ENCODE measurements around the gene ALX4.

Gene ALX4

GRCh38 chr11:44267750-44268613 lies 42.0 kb downstream of the ALX4 start:
- no peak overlapping the region for H3K4me2 ChIP-seq (ENCODE audit: insufficient read depth, low read length, poor library complexity, severe bottlenecking)
- H2BK5ac ChIP-seq (ENCODE audit: low read length), result no peak overlapping the region
- no peak overlapping the region for H4K91ac ChIP-seq (ENCODE audit: low read depth, low read length, poor library complexity)
- H3K27ac ChIP-seq (replicated peaks; ENCODE audit: low read length), result no peak overlapping the region
- H3K18ac ChIP-seq (ENCODE audit: low read length), result no peak overlapping the region
- H3K23ac ChIP-seq (ENCODE audit: low read depth, low read length, poor library complexity), result no peak overlapping the region
- WGBS, 2 donors (ENCODE audit: extremely low coverage in 2 of 2, insufficient read length in 2 of 2, insufficient replicate concordance in 1 of 2), result no CpG with 5 or more reads among the region's 8 CpGs
- DNase-seq (ENCODE audit: low spot score), result no peak
- no peak overlapping the region for H3K14ac ChIP-seq (ENCODE audit: low read length)
- H3K4ac ChIP-seq (ENCODE audit: low read length), result no peak overlapping the region
- no peak overlapping the region for H3K9ac ChIP-seq (ENCODE audit: low read depth, low read length, poor library complexity)
- no peak overlapping the region for H2BK15ac ChIP-seq (ENCODE audit: low read length)
- H2BK120ac ChIP-seq (ENCODE audit: low read depth, low read length), result no peak overlapping the region
- H2BK12ac ChIP-seq (ENCODE audit: low read length), result no peak overlapping the region
- no peak overlapping the region for H4K8ac ChIP-seq (ENCODE audit: low read depth, low read length)
- H3K36me3 ChIP-seq (replicated peaks in 1 of 2; ENCODE audit: control insufficient read depth in 2 of 2, insufficient read depth in 2 of 2, low read length in 2 of 2), result no peaks in the 10 kb centered on the region
- no peak overlapping the region for H2AK5ac ChIP-seq (ENCODE audit: low read depth, low read length)
- H2AFZ ChIP-seq (ENCODE audit: low read length), result no peak overlapping the region
- no peaks in the 10 kb centered on the region for H3K79me1 ChIP-seq (ENCODE audit: low read depth, low read length)
- H3K27me3 ChIP-seq (ENCODE audit: control insufficient read depth in 3 of 3, insufficient read depth in 3 of 3, low read depth in 1 of 3, low read length in 3 of 3), result peaks cover 0 to 5% (median 0%) of the 10 kb centered on the region in 3 experiments
- no peak overlapping the region for H3K4me3 ChIP-seq (ENCODE audit: low read length in 2 of 2)
- H3K9me3 ChIP-seq (replicated peaks in 1 of 2; ENCODE audit: control insufficient read depth in 2 of 2, insufficient read depth in 1 of 2, low read depth in 1 of 2, low read length in 2 of 2), result no peaks in the 10 kb centered on the region
- H3K4me1 ChIP-seq (ENCODE audit: control insufficient read depth in 2 of 2, insufficient read depth in 1 of 2, low read depth in 1 of 2, low read length in 2 of 2), result peaks cover 9 to 14% of the 10 kb centered on the region in 2 donors

GRCh38 chr11:44267006-44267749 lies 42.8 kb downstream of the ALX4 start:
- H3K4me3 ChIP-seq (ENCODE audit: low read length in 2 of 2), result no peak overlapping the region
- H3K27me3 ChIP-seq (ENCODE audit: control insufficient read depth in 3 of 3, insufficient read depth in 3 of 3, low read depth in 1 of 3, low read length in 3 of 3), result peaks cover 0 to 5% (median 0%) of the 10 kb centered on the region in 3 experiments
- peak overlapping the region; percentile 40 for H2BK120ac ChIP-seq (ENCODE audit: low read depth, low read length)
- H2AK5ac ChIP-seq (ENCODE audit: low read depth, low read length), result no peak overlapping the region
- no peak overlapping the region for H3K9ac ChIP-seq (ENCODE audit: low read depth, low read length, poor library complexity)
- no peak for DNase-seq (ENCODE audit: low spot score)
- H2AFZ ChIP-seq (ENCODE audit: low read length), result no peak overlapping the region
- WGBS, 2 donors (ENCODE audit: extremely low coverage in 2 of 2, insufficient read length in 2 of 2, insufficient replicate concordance in 1 of 2), result no CpG with 5 or more reads among the region's 24 CpGs
- H3K14ac ChIP-seq (ENCODE audit: low read length), result no peak overlapping the region
- H4K8ac ChIP-seq (ENCODE audit: low read depth, low read length), result no peak overlapping the region
- no peaks in the 10 kb centered on the region for H3K79me1 ChIP-seq (ENCODE audit: low read depth, low read length)
- no peak overlapping the region for H3K4me2 ChIP-seq (ENCODE audit: insufficient read depth, low read length, poor library complexity, severe bottlenecking)
- no peaks in the 10 kb centered on the region for H3K9me3 ChIP-seq (replicated peaks in 1 of 2; ENCODE audit: control insufficient read depth in 2 of 2, insufficient read depth in 1 of 2, low read depth in 1 of 2, low read length in 2 of 2)
- no peak overlapping the region for H2BK12ac ChIP-seq (ENCODE audit: low read length)
- no peaks in the 10 kb centered on the region for H3K36me3 ChIP-seq (replicated peaks in 1 of 2; ENCODE audit: control insufficient read depth in 2 of 2, insufficient read depth in 2 of 2, low read length in 2 of 2)
- peak overlapping the region; percentile 8 for H3K23ac ChIP-seq (ENCODE audit: low read depth, low read length, poor library complexity)
- H2BK15ac ChIP-seq (ENCODE audit: low read length), result no peak overlapping the region
- no peak overlapping the region for H2BK5ac ChIP-seq (ENCODE audit: low read length)
- H3K4ac ChIP-seq (ENCODE audit: low read length), result no peak overlapping the region
- no peak overlapping the region for H4K91ac ChIP-seq (ENCODE audit: low read depth, low read length, poor library complexity)
- H3K4me1 ChIP-seq (ENCODE audit: control insufficient read depth in 2 of 2, insufficient read depth in 1 of 2, low read depth in 1 of 2, low read length in 2 of 2), result peaks cover 9 to 14% of the 10 kb centered on the region in 2 donors
- no peak overlapping the region for H3K18ac ChIP-seq (ENCODE audit: low read length)
- no peak overlapping the region for H3K27ac ChIP-seq (replicated peaks; ENCODE audit: low read length)

GRCh38 chr11:44266056-44266780 lies 43.7 kb downstream of the ALX4 start:
- Histone ChIP-seq H3K23ac (ENCODE audit: low read depth, low read length, poor library complexity) (no peak overlapping the region), H2BK120ac (ENCODE audit: low read depth, low read length) (peak overlapping the region; percentile 40), H3K4me3 (ENCODE audit: low read length in 2 of 2) (no peak overlapping the region), H3K9ac (ENCODE audit: low read depth, low read length, poor library complexity) (peak overlapping the region; percentile 10), H3K4ac (ENCODE audit: low read length) (peak overlapping the region; percentile 39), H3K79me1 (ENCODE audit: low read depth, low read length) (no peaks in the 10 kb centered on the region), H3K36me3 (replicated peaks in 1 of 2; ENCODE audit: control insufficient read depth in 2 of 2, insufficient read depth in 2 of 2, low read length in 2 of 2) (no peaks in the 10 kb centered on the region), H3K14ac (ENCODE audit: low read length) (no peak overlapping the region), H4K91ac (ENCODE audit: low read depth, low read length, poor library complexity) (no peak overlapping the region), H3K4me2 (ENCODE audit: insufficient read depth, low read length, poor library complexity, severe bottlenecking) (no peak overlapping the region), H3K18ac (ENCODE audit: low read length) (peak overlapping the region; percentile 89), H2BK5ac (ENCODE audit: low read length) (no peak overlapping the region), H2AFZ (ENCODE audit: low read length) (no peak overlapping the region), H3K4me1 (ENCODE audit: control insufficient read depth in 2 of 2, insufficient read depth in 1 of 2, low read depth in 1 of 2, low read length in 2 of 2) (peaks cover 9 to 14% of the 10 kb centered on the region in 2 donors), H3K9me3 (replicated peaks in 1 of 2; ENCODE audit: control insufficient read depth in 2 of 2, insufficient read depth in 1 of 2, low read depth in 1 of 2, low read length in 2 of 2) (no peaks in the 10 kb centered on the region), H2AK5ac (ENCODE audit: low read depth, low read length) (peak overlapping the region; percentile 77), H3K27me3 (ENCODE audit: control insufficient read depth in 3 of 3, insufficient read depth in 3 of 3, low read depth in 1 of 3, low read length in 3 of 3) (peaks cover 0 to 5% (median 0%) of the 10 kb centered on the region in 3 experiments), H2BK15ac (ENCODE audit: low read length) (peak overlapping the region; percentile 40), H3K27ac (replicated peaks; ENCODE audit: low read length) (no peak overlapping the region), H2BK12ac (ENCODE audit: low read length) (peak overlapping the region; percentile 4), H4K8ac (ENCODE audit: low read depth, low read length) (no peak overlapping the region)
- no CpG with 5 or more reads among the region's 9 CpGs for WGBS, 2 donors (ENCODE audit: extremely low coverage in 2 of 2, insufficient read length in 2 of 2, insufficient replicate concordance in 1 of 2)
- DNase-seq (ENCODE audit: low spot score), result no peak
